IMR-90 (cell line): ENCODE data around the gene RRAGD. TPM values are rescaled to one million over a fixed set of nuclear protein-coding genes. Genes with fewer than 3 reads are reported as not detected.
A peak's percentile ranks its signal among the peaks of the same experiment; 100 is the strongest.

Source experiments
- ATAC-seq: fragments of 200-7000 bp; cut with Tn5 transposase; 2 replicates; pipeline ENCODE4 v1.9.1; 2020; ENCODE audit warnings: low read depth, mild to moderate bottlenecking, moderate library complexity
- BruUV-seq: library from RNA; stranded (reverse); fragments of 400-500 nt; replicated peaks from 2 replicates; lab custom pipeline; 2021; lab: Mats Ljungman, UMichigan
- CTCF ChIA-PET: fragments of 300-600 bp; formaldehyde crosslinking; extraction: SDS; loops from one replicate; lab custom pipeline; 2021; ENCODE audit warnings: antibody characterized with exemption; lab: Yijun Ruan, JAX
- POLR2A ChIA-PET: fragments of 300-600 bp; sonication (Branson Sonifier 250); formaldehyde crosslinking; loops from one replicate; lab custom pipeline; 2022; ENCODE audit warnings: antibody characterized with exemption; ENCODE audit not compliant: unreplicated experiment; lab: Charles Lee
- DNase-seq: peaks from one replicate; pipeline ENCODE4 v3.0.0; 2013
- H2AFZ ChIP-seq: replicated peaks from 2 replicates; pipeline ENCODE3; 2013; ENCODE audit warnings: low read length, mild to moderate bottlenecking; ENCODE audit not compliant: poor library complexity
- H2AK5ac ChIP-seq: 2 replicates; pipeline ENCODE4 v1.6.1; 2013; ENCODE audit warnings: low read depth, low read length, inconsistent platforms
- H2AK9ac ChIP-seq: replicated peaks from 2 replicates; pipeline ENCODE3; 2013; ENCODE audit warnings: mild to moderate bottlenecking, low read depth, low read length, moderate library complexity; ENCODE audit not compliant: poor library complexity
- H2BK120ac ChIP-seq: 2 replicates; pipeline ENCODE4 v1.6.1; 2013; ENCODE audit warnings: low read depth, low read length, inconsistent platforms
- H2BK15ac ChIP-seq: 3 replicates; pipeline ENCODE4 v1.6.1; 2013; ENCODE audit warnings: low read depth, low read length, inconsistent platforms
- H2BK20ac ChIP-seq: 2 replicates; pipeline ENCODE4 v1.6.1; 2013; ENCODE audit warnings: low read depth, mild to moderate bottlenecking, inconsistent platforms, low read length, moderate library complexity
- H2BK5ac ChIP-seq: 2 replicates; pipeline ENCODE4 v1.6.1; 2013; ENCODE audit warnings: mild to moderate bottlenecking, low read depth, low read length, inconsistent platforms; ENCODE audit not compliant: poor library complexity, severe bottlenecking
- H3K14ac ChIP-seq: replicated peaks from 2 replicates; pipeline ENCODE4 v1.6.1; 2013; ENCODE audit warnings: low read depth, low read length, inconsistent platforms
- H3K18ac ChIP-seq: 2 replicates; pipeline ENCODE4 v1.6.1; 2013; ENCODE audit warnings: low read depth, low read length, control low read depth
- H3K23ac ChIP-seq: 2 replicates; pipeline ENCODE4 v1.6.1; 2013; ENCODE audit warnings: low read depth, low read length, inconsistent platforms
- H3K27ac ChIP-seq: 2 replicates; pipeline ENCODE4 v1.5.1; 2013; ENCODE audit warnings: mild to moderate bottlenecking, control low read depth, low read length; ENCODE audit not compliant: insufficient read depth
- H3K27me3 ChIP-seq: 2 replicates; pipeline ENCODE4 v1.6.1; 2013; ENCODE audit warnings: low read length; ENCODE audit not compliant: control insufficient read depth, insufficient read depth
- H3K36me3 ChIP-seq: 2 replicates; pipeline ENCODE4 v1.6.1; 2013; ENCODE audit warnings: low read length, mixed read lengths; ENCODE audit not compliant: control insufficient read depth, insufficient read depth
- H3K4ac ChIP-seq: 2 replicates; pipeline ENCODE4 v1.6.1; 2013; ENCODE audit warnings: low read depth, low read length, inconsistent platforms
- H3K4me1 ChIP-seq: 2 replicates; pipeline ENCODE4 v1.6.1; 2013; ENCODE audit warnings: low read length, mixed read lengths; ENCODE audit not compliant: control insufficient read depth, insufficient read depth
- H3K4me2 ChIP-seq: 2 replicates; pipeline ENCODE4 v1.6.1; 2013; ENCODE audit warnings: low read depth, mild to moderate bottlenecking, control low read depth, low read length, moderate library complexity
- H3K4me3 ChIP-seq: 2 replicates; pipeline ENCODE4 v1.5.1; 2013; ENCODE audit warnings: low read depth, mild to moderate bottlenecking, control low read depth, low read length, moderate library complexity; ENCODE audit not compliant: insufficient read depth
- H3K56ac ChIP-seq: 2 replicates; pipeline ENCODE4 v1.6.1; 2013; ENCODE audit warnings: low read length, inconsistent platforms; ENCODE audit not compliant: insufficient read depth; ENCODE audit errors: extremely low read depth
- H3K79me1 ChIP-seq, 2 experiments: 2 replicates each; pipeline ENCODE4 v1.6.1; 2013; ENCODE audit warnings: low read length in 2 of 2, inconsistent platforms in 1 of 2, low read depth in 1 of 2
- H3K9ac ChIP-seq: 2 replicates; pipeline ENCODE4 v1.6.1; 2013; ENCODE audit warnings: low read depth, low read length, control low read depth
- H3K9me1 ChIP-seq: 2 replicates; pipeline ENCODE4 v1.6.1; 2013; ENCODE audit warnings: low read length, inconsistent platforms; ENCODE audit not compliant: insufficient read depth
- H3K9me3 ChIP-seq: 2 replicates; pipeline ENCODE4 v1.6.1; 2013; ENCODE audit warnings: low read length; ENCODE audit not compliant: control insufficient read depth, insufficient read depth
- H4K20me1 ChIP-seq: 2 replicates; pipeline ENCODE4 v1.6.1; 2013; ENCODE audit warnings: low read length, inconsistent platforms; ENCODE audit not compliant: insufficient read depth
- H4K5ac ChIP-seq: 2 replicates; pipeline ENCODE4 v1.6.1; 2013; ENCODE audit warnings: mild to moderate bottlenecking, low read depth, low read length, control low read depth
- H4K8ac ChIP-seq, 2 experiments: 2 replicates each; pipeline ENCODE4 v1.6.1; 2013; ENCODE audit warnings: low read depth in 2 of 2, low read length in 2 of 2, control low read depth in 1 of 2, inconsistent platforms in 1 of 2
- H4K91ac ChIP-seq: 2 replicates; pipeline ENCODE4 v1.6.1; 2013; ENCODE audit warnings: low read depth, low read length, inconsistent platforms; ENCODE audit not compliant: insufficient read depth
- CTCF ChIP-seq: conservative IDR thresholded peaks from 2 replicates; pipeline ENCODE4 v1.5.1; 2012; ENCODE audit warnings: mild to moderate bottlenecking, low read depth, low read length, improper control_type of control experiment
- WGBS, 2 experiments: methylation state at CpG; one replicate each; pipeline versions ENCODE4 v1.1.5 to v1.1.7; 2013; ENCODE audit warnings: missing lambda C conversion rate in 2 of 2; ENCODE audit not compliant: insufficient read length in 1 of 2; ENCODE audit errors: extremely low coverage in 2 of 2; 5-methylcytosine and 5-hydroxymethylcytosine counted together
- dilution Hi-C: fragments of 300-500 bp; cut with HindIII; formaldehyde crosslinking; loops from one replicate; pipeline ENCODE4 v1.14.3; 2018; ENCODE audit warnings: low sequenced_read_pairs; ENCODE audit not compliant: unreplicated experiment
- in situ Hi-C: fragments of 300-500 bp; cut with MboI; formaldehyde crosslinking; loops from 3 replicates; pipeline ENCODE4 v1.14.3; 2019; ENCODE audit warnings: low sequenced_read_pairs, inconsistent platforms, mixed read lengths
- intact Hi-C: fragments of 100-400 bp; cut with micrococcal nuclease; formaldehyde crosslinking; loops from 2 replicates; pipeline ENCODE4 v1.10.0; 2022
- polyA plus RNA-seq, 3 experiments: library from polyadenylated mRNA; depleted of rRNA; stranded (reverse); fragments of >200 nt; gene quantifications; 2 replicates each; pipeline ENCODE4 v1.2.3, GENCODE V29; 2012; ENCODE audit warnings: low replicate concordance in 1 of 3
- total RNA-seq: library from RNA; depleted of rRNA; stranded (reverse); fragments of >200 nt; gene quantifications from 2 replicates; pipeline ENCODE4 v1.2.3, GENCODE V29; 2012

The RRAGD gene
- total and polyA plus RNA-seq, 2 of the 4 experiments (the other 2 are of a cell fraction) = not detected

DNA sequence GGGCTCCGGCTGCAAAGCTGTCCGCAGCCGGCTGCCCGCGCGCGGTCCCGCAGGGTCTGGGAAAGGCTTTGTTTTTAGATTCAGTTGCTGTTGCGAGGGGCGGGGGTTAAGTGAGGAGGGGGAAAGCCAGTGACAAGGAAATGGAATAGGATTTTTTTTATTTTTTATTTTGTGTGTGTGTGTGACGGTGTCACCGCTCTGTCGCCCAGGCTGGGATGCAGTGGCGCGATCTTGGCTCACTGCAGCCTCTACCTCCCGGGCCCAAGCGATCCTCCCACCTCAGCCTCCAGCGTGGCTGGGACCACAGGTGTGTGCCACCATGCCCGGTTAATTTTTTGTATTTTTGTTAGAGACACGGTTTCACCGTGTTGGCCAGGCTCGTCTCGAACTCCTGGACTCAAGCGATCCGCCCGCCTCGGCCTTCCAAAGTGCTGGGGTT, 58.9 kb downstream of the RRAGD start:
- H3K4ac ChIP-seq = peak overlapping the region; percentile 82
- CTCF ChIA-PET = no interaction called here
- 87% methylated on average over 9 of the region's 27 CpGs; no CpG with 5 or more reads in 1 of the 2 experiments for WGBS, 2 experiments
- peak overlapping the region; percentile 99 for H3K4me3 ChIP-seq
- peak overlapping the region; percentile 92 for H2AK9ac ChIP-seq
- H4K20me1 ChIP-seq = peaks cover 26% of the 10 kb centered on the region; the same call in 1 of the 2 replicates
- no peaks in the 10 kb centered on the region for H3K36me3 ChIP-seq
- peaks cover 7% of the 10 kb centered on the region for H3K9me1 ChIP-seq
- H2BK5ac ChIP-seq = peak overlapping the region; percentile 75
- POLR2A ChIA-PET = no interaction called here
- no peak overlapping the region for H2BK15ac ChIP-seq
- intact Hi-C loops (loop anchor here (5.0 kb wide), 2 partner anchors 271 to 371 kb away; partner anchors contain the start of gene PNRC1), in situ Hi-C loops (loop anchor here (25.0 kb wide), 2 partner anchors 216 to 366 kb away; partner anchors contain the start of gene PM20D2), dilution Hi-C loops (no loop called here)
- H3K9ac ChIP-seq = peak overlapping the region; percentile 59
- BruUV-seq = TSS peak; percentile 90
- no peak for DNase-seq
- H4K91ac ChIP-seq = peak overlapping the region; percentile 81
- peak overlapping the region; percentile 6; the same call in 1 of the 2 replicates for H3K18ac ChIP-seq
- H3K4me2 ChIP-seq = peak overlapping the region; percentile 21
- peaks cover 5% of the 10 kb centered on the region for H3K4me1 ChIP-seq
- peak overlapping the region; percentile 91 to 99 for H4K8ac ChIP-seq
- peak overlapping the region; percentile 40; the same call in 1 of the 2 replicates for H3K56ac ChIP-seq
- H3K9me3 ChIP-seq = no peaks in the 10 kb centered on the region
- H3K27me3 ChIP-seq = no peaks in the 10 kb centered on the region
- H2BK20ac ChIP-seq = no peak overlapping the region
- peak overlapping the region; percentile 89 for H4K5ac ChIP-seq
- H3K27ac ChIP-seq = peak overlapping the region; percentile 84
- no peak overlapping the region for H3K23ac ChIP-seq
- 0 out of 2 replicates have a peak overlapping the region, but pooled peaks have one; percentile 10 for H2BK120ac ChIP-seq
- H3K79me1 ChIP-seq = peaks cover 5 to 31% of the 10 kb centered on the region in 2 experiments; a peak in 3 of 4 replicates
- no peak for TF ChIP-seq CTCF
- H3K14ac ChIP-seq = peak overlapping the region; percentile 75
- no peak for ATAC-seq
- peak overlapping the region; percentile 92 for H2AFZ ChIP-seq
- peak overlapping the region; percentile 77; the same call in 1 of the 2 replicates for H2AK5ac ChIP-seq
